IPS-NIHi11 (cell line): Measurements from ENCODE around the gene TNKS1BP1.
"Not testable (repeated sequence)": the region's sequence is repeated elsewhere in the genome, so short reads cannot be mapped to it uniquely, and the experiment has no call there.

Source experiments
- DNase-seq: peaks from one replicate; pipeline ENCODE4 v3.0.0; 2012; ENCODE audit warnings: mixed read lengths, low spot score

The TNKS1BP1 gene

GRCh38 chr11:57324886-57325734 lies at the start of gene TNKS1BP1:
Gene TNKS1BP1, minus strand, starts transcription at chr11:57324952. Its CDS starts 3,067 bp downstream, at chr11:57321885.
- peak; percentile 95 for DNase-seq

- DNase-seq: no peak
Measured at GRCh38 chr11:57373146-57373545, 48.4 kb upstream of the TNKS1BP1 start.

GRCh38 chr11:57370941-57371340 lies 46.2 kb upstream of the TNKS1BP1 start:
- no peak for DNase-seq

GRCh38 chr11:57370251-57370650 lies 45.5 kb upstream of the TNKS1BP1 start:
- no peak for DNase-seq

- no peak for DNase-seq
Measured at GRCh38 chr11:57368845-57369232, 44.1 kb upstream of the TNKS1BP1 start.

GRCh38 chr11:57368106-57368844 lies 43.5 kb upstream of the TNKS1BP1 start:
- DNase-seq: no peak

GRCh38 chr11:57364851-57365660 lies 40.3 kb upstream of the TNKS1BP1 start:
- peak; percentile 39 for DNase-seq

GRCh38 chr11:57363131-57364080 lies 38.7 kb upstream of the TNKS1BP1 start:
- DNase-seq: no peak

- no peak for DNase-seq
Measured at GRCh38 chr11:57361926-57362325, 37.2 kb upstream of the TNKS1BP1 start.

GRCh38 chr11:57361420-57361819 lies 36.7 kb upstream of the TNKS1BP1 start:
- not testable (repeated sequence) for DNase-seq

- DNase-seq: no peak
Measured at GRCh38 chr11:57360991-57361390, 36.2 kb upstream of the TNKS1BP1 start.

GRCh38 chr11:57359896-57360690 lies 35.3 kb upstream of the TNKS1BP1 start:
- DNase-seq: no peak

GRCh38 chr11:57359396-57359795 lies 34.6 kb upstream of the TNKS1BP1 start:
- no peak for DNase-seq

- DNase-seq: no peak
Measured at GRCh38 chr11:57358991-57359390, 34.2 kb upstream of the TNKS1BP1 start.

- no peak for DNase-seq
Measured at GRCh38 chr11:57358543-57358961, 33.8 kb upstream of the TNKS1BP1 start.

- DNase-seq: no peak
Measured at GRCh38 chr11:57357856-57358255, 33.1 kb upstream of the TNKS1BP1 start.

- DNase-seq: no peak
Measured at GRCh38 chr11:57357310-57357709, 32.6 kb upstream of the TNKS1BP1 start.

GRCh38 chr11:57356268-57356667 lies 31.5 kb upstream of the TNKS1BP1 start:
- no peak for DNase-seq

GRCh38 chr11:57354699-57355098 lies 29.9 kb upstream of the TNKS1BP1 start:
- DNase-seq: no peak

- DNase-seq: no peak
Measured at GRCh38 chr11:57353852-57354251, 29.1 kb upstream of the TNKS1BP1 start.
